ENCODE measurements around the gene SKA2.

GRCh38 chr17:59161477-59161876 lies 6.5 kb upstream of the SKA2 start:
- TF ChIP-seq CTCF (IDR thresholded peaks at IDR 0.05) (no peak), POLR2A (IDR thresholded peaks at IDR 0.05) (no peak)
